ENCODE measurements around the gene CD2AP. TPM values are rescaled to one million over a fixed set of nuclear protein-coding genes. Genes with fewer than 3 reads are reported as not detected.

The CD2AP gene
- total RNA-seq, 2 donors from 2014 or later: 58.1 to 62.4 TPM

- Histone ChIP-seq H3K9me3 (ENCODE audit: control insufficient read depth, low read length) (peaks cover 14% of the 10 kb centered on the region), H3K27me3 (ENCODE audit: control insufficient read depth, insufficient read depth, low read length, poor library complexity, severe bottlenecking) (no peaks in the 10 kb centered on the region), H3K36me3 (ENCODE audit: control insufficient read depth, insufficient read depth, low read length) (peaks cover 27% of the 10 kb centered on the region), H3K4me1 (ENCODE audit: control insufficient read depth, insufficient read depth, low read length) (no peaks in the 10 kb centered on the region), H3K4me3 (ENCODE audit: low read length) (no peak overlapping the region), H3K27ac (ENCODE audit: low read depth, low read length) (no peak overlapping the region), H3K9ac (ENCODE audit: extremely low read depth, low read length, poor library complexity, severe bottlenecking) (no peak overlapping the region)
- no peak for TF ChIP-seq CTCF (conservative IDR thresholded peaks at IDR 0.05)
- no peak overlapping the region for H3K4me3 Mint-ChIP-seq
- H3K36me3 Mint-ChIP-seq (ENCODE audit: low read depth): peaks cover 15% of the 10 kb centered on the region
- DNase-seq: no peak
- no peaks in the 10 kb centered on the region for H3K9me3 Mint-ChIP-seq
- H3K27me3 Mint-ChIP-seq (ENCODE audit: insufficient read depth): no peaks in the 10 kb centered on the region
- H3K27ac Mint-ChIP-seq: no peak overlapping the region
- H3K4me1 Mint-ChIP-seq: no peaks in the 10 kb centered on the region
Measured at GRCh38 chr6:47527274-47527673, 49.7 kb downstream of the CD2AP start.

- TF ChIP-seq CTCF (conservative IDR thresholded peaks at IDR 0.05): no peak
- no peaks in the 10 kb centered on the region for H3K9me3 Mint-ChIP-seq
- no peak for DNase-seq
- H3K27ac ChIP-seq (ENCODE audit: low read depth, low read length): no peak overlapping the region
- H3K27me3 ChIP-seq (ENCODE audit: control insufficient read depth, insufficient read depth, low read length, poor library complexity, severe bottlenecking): no peaks in the 10 kb centered on the region
- peaks cover 41% of the 10 kb centered on the region for H3K36me3 ChIP-seq (ENCODE audit: control insufficient read depth, insufficient read depth, low read length)
- WGBS, 2 experiments (ENCODE audit: insufficient coverage in 1 of 2, insufficient read length in 1 of 2): 94 to 97% methylated on average over 4 to 5 of the region's 5 CpGs
- H3K27ac Mint-ChIP-seq: no peak overlapping the region
- H3K36me3 Mint-ChIP-seq (ENCODE audit: low read depth): peaks cover 28% of the 10 kb centered on the region
- H3K4me1 ChIP-seq (ENCODE audit: control insufficient read depth, insufficient read depth, low read length): no peaks in the 10 kb centered on the region
- no peak overlapping the region for H3K9ac ChIP-seq (ENCODE audit: extremely low read depth, low read length, poor library complexity, severe bottlenecking)
- peaks cover 2% of the 10 kb centered on the region for H3K4me1 Mint-ChIP-seq
- peaks cover 14% of the 10 kb centered on the region for H3K9me3 ChIP-seq (ENCODE audit: control insufficient read depth, low read length)
- H3K4me3 ChIP-seq (ENCODE audit: low read length): no peak overlapping the region
- no peaks in the 10 kb centered on the region for H3K27me3 Mint-ChIP-seq (ENCODE audit: insufficient read depth)
- H3K4me3 Mint-ChIP-seq: no peak overlapping the region
Measured at GRCh38 chr6:47529734-47530133, 52.1 kb downstream of the CD2AP start.

GRCh38 chr6:47532981-47533585 lies 55.5 kb downstream of the CD2AP start:
- H3K9me3 ChIP-seq (ENCODE audit: control insufficient read depth, low read length): no peaks in the 10 kb centered on the region
- no peak overlapping the region for H3K9ac ChIP-seq (ENCODE audit: extremely low read depth, low read length, poor library complexity, severe bottlenecking)
- H3K9me3 Mint-ChIP-seq: no peaks in the 10 kb centered on the region
- H3K27ac ChIP-seq (ENCODE audit: low read depth, low read length): no peak overlapping the region
- no peak for TF ChIP-seq CTCF (conservative IDR thresholded peaks at IDR 0.05)
- H3K27me3 Mint-ChIP-seq (ENCODE audit: insufficient read depth): no peaks in the 10 kb centered on the region
- no peak overlapping the region for H3K4me3 ChIP-seq (ENCODE audit: low read length)
- no peak overlapping the region for H3K27ac Mint-ChIP-seq
- H3K4me3 Mint-ChIP-seq: no peak overlapping the region
- peaks cover 2% of the 10 kb centered on the region for H3K4me1 Mint-ChIP-seq
- DNase-seq: no peak
- H3K36me3 ChIP-seq (ENCODE audit: control insufficient read depth, insufficient read depth, low read length): peaks cover 52% of the 10 kb centered on the region
- H3K27me3 ChIP-seq (ENCODE audit: control insufficient read depth, insufficient read depth, low read length, poor library complexity, severe bottlenecking): no peaks in the 10 kb centered on the region
- WGBS, 2 experiments (ENCODE audit: insufficient coverage in 1 of 2, insufficient read length in 1 of 2): no CpG with 5 or more reads among the region's 1 CpG
- H3K4me1 ChIP-seq (ENCODE audit: control insufficient read depth, insufficient read depth, low read length): no peaks in the 10 kb centered on the region
- H3K36me3 Mint-ChIP-seq (ENCODE audit: low read depth): peaks cover 27% of the 10 kb centered on the region

Data from endodermal cell (in vitro differentiated cells).